ENCODE data around the gene SLC2A13.
"Not testable (repeated sequence)": the region's sequence is repeated elsewhere in the genome, so short reads cannot be mapped to it uniquely, and the experiment has no call there.

The SLC2A13 gene

DNA sequence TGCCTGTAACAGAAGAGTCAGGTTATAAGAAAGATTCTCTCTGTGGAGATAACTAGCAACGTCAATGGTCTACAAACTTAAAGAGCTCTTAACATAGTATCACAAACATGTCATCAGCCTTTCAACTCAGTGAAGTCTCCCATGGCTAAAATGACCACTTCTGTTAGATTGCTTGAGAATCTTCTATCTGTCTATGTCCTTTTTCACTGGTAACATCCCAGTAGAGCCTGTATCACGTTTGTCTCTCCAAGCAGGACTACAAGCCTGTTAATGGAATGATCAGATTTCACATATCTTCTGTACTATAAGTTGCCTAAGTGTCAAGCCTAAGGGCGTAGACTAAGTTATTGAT lies 50.7 kb downstream of the SLC2A13 start:
- in situ Hi-C loops (cut with MboI; ENCODE audit: low pct_unique_long_range_greater_than_20kb, low sequenced_read_pairs, unreplicated experiment), result no loop called here
- TF ChIP-seq CTCF (IDR thresholded peaks at IDR 0.05; ENCODE audit: extremely low read depth, insufficient read depth, missing control alignments), result no peak
- no peak for DNase-seq (ENCODE audit: low spot score)

GRCh38 chr12:40054555-40055227 lies 51.2 kb downstream of the SLC2A13 start:
- no peak for TF ChIP-seq CTCF (IDR thresholded peaks at IDR 0.05; ENCODE audit: extremely low read depth, insufficient read depth, missing control alignments)
- in situ Hi-C loops (cut with MboI; ENCODE audit: low pct_unique_long_range_greater_than_20kb, low sequenced_read_pairs, unreplicated experiment), result no loop called here
- no peak for DNase-seq (ENCODE audit: low spot score)

DNA sequence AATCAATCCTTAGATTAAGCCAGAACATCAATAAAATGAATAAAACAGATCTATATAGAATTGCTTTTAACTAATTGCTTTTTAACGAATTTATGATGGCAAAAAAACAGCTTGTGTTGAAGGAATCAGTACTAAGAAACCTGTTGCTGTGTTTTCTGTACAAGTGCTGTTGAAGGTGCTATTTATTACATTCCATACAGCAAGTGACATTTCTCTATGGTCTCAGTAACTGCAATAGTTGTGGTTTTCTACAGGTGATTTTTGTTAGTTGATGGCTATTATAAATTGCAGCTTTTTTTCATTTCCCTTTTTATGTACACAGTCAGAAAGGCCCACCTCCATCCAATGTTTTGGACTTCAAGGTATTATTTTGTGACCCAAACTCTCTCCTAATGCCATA lies 56.6 kb downstream of the SLC2A13 start:
- TF ChIP-seq CTCF (IDR thresholded peaks at IDR 0.05; ENCODE audit: extremely low read depth, insufficient read depth, missing control alignments), result no peak
- no peak for DNase-seq (ENCODE audit: low spot score)
- in situ Hi-C loops (cut with MboI; ENCODE audit: low pct_unique_long_range_greater_than_20kb, low sequenced_read_pairs, unreplicated experiment), result no loop called here

- DNase-seq (ENCODE audit: low spot score); in situ Hi-C loops (cut with MboI; ENCODE audit: low pct_unique_long_range_greater_than_20kb, low sequenced_read_pairs, unreplicated experiment): not testable (repeated sequence)
These were observed 58.9 kb downstream of the SLC2A13 start for GRCh38 chr12:40047002-40047401.

- in situ Hi-C loops (cut with MboI; ENCODE audit: low pct_unique_long_range_greater_than_20kb, low sequenced_read_pairs, unreplicated experiment), result no loop called here
- TF ChIP-seq CTCF (IDR thresholded peaks at IDR 0.05; ENCODE audit: extremely low read depth, insufficient read depth, missing control alignments), result no peak
- no peak for DNase-seq (ENCODE audit: low spot score)
These were observed 60.2 kb downstream of the SLC2A13 start for GRCh38 chr12:40045656-40046055.

DNA sequence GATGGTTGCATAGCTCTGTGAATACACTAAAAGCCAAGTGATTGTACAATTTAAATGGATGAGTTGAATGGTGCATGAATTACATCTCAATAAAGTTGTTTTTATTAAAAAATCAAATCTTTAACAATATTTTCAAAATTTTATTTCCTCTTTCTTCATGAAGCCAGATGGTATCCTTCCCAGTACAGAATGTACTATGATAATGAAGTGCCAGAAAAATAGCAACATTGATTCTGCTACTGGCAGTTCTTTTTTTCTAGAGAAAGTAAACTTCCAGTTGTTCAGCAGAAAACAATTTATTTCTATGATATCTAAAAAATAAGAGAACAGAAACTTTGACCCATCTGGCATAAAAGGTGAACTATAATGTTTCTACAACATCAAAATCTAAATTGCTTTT lies 61.5 kb downstream of the SLC2A13 start:
- in situ Hi-C loops (cut with MboI; ENCODE audit: low pct_unique_long_range_greater_than_20kb, low sequenced_read_pairs, unreplicated experiment), result no loop called here
- DNase-seq (ENCODE audit: low spot score), result no peak
- no peak for TF ChIP-seq CTCF (IDR thresholded peaks at IDR 0.05; ENCODE audit: extremely low read depth, insufficient read depth, missing control alignments)

GRCh38 chr12:40039598-40039997 lies 66.3 kb downstream of the SLC2A13 start:
- in situ Hi-C loops (cut with MboI; ENCODE audit: low pct_unique_long_range_greater_than_20kb, low sequenced_read_pairs, unreplicated experiment), result no loop called here
- no peak for TF ChIP-seq CTCF (IDR thresholded peaks at IDR 0.05; ENCODE audit: extremely low read depth, insufficient read depth, missing control alignments)
- no peak for DNase-seq (ENCODE audit: low spot score)
